Hepatocyte (in vitro differentiated cells): Measurements from ENCODE around the gene SCAF1. TPM values are rescaled to one million over a fixed set of nuclear protein-coding genes. Genes with fewer than 3 reads are reported as not detected.

ENCODE experiments used
- DNase-seq: peaks from one replicate; pipeline ENCODE4 v3.0.0-alpha.2; 2016; ENCODE audit warnings: low spot score
- H2AFZ ChIP-seq: fragments of 200-600 bp; sonication (generic); 2 replicates; pipeline ENCODE4 v1.6.0; 2016; ENCODE audit warnings: antibody characterized with exemption, mild to moderate bottlenecking
- H3K27ac ChIP-seq: fragments of 200-600 bp; sonication (generic); 2 replicates; pipeline ENCODE4 v1.5.1; 2016; ENCODE audit warnings: mild to moderate bottlenecking
- H3K27me3 ChIP-seq: fragments of 200-600 bp; sonication (generic); 2 replicates; pipeline ENCODE4 v1.6.1; 2016
- H3K36me3 ChIP-seq: fragments of 200-600 bp; sonication (generic); replicated peaks from 2 replicates; pipeline ENCODE4 v1.5.1; 2016; ENCODE audit warnings: low read depth; ENCODE audit not compliant: insufficient read depth
- H3K4me1 ChIP-seq: fragments of 200-600 bp; sonication (generic); 2 replicates; pipeline ENCODE4 v1.5.1; 2016; ENCODE audit warnings: mild to moderate bottlenecking, moderate library complexity; ENCODE audit not compliant: insufficient read depth
- H3K4me2 ChIP-seq: fragments of 200-600 bp; sonication (generic); 2 replicates; pipeline ENCODE4 v1.6.0; 2016
- H3K4me3 ChIP-seq: fragments of 200-600 bp; sonication (generic); 2 replicates; pipeline ENCODE4 v1.5.1; 2016; ENCODE audit warnings: mild to moderate bottlenecking
- H3K79me2 ChIP-seq: fragments of 200-600 bp; sonication (generic); 2 replicates; pipeline ENCODE4 v1.6.0; 2017; ENCODE audit warnings: mild to moderate bottlenecking
- H3K9me2 ChIP-seq: fragments of 200-600 bp; sonication (generic); replicated peaks from 2 replicates; pipeline ENCODE4 v1.6.0; 2017; ENCODE audit warnings: mild to moderate bottlenecking; ENCODE audit not compliant: insufficient read depth
- H3K9me3 ChIP-seq: fragments of 200-600 bp; sonication (generic); 2 replicates; pipeline ENCODE4 v1.5.1; 2016; ENCODE audit warnings: low read depth, mild to moderate bottlenecking
- H4K20me1 ChIP-seq: fragments of 200-600 bp; sonication (generic); 2 replicates; pipeline ENCODE4 v1.6.0; 2016; ENCODE audit warnings: mild to moderate bottlenecking; ENCODE audit not compliant: insufficient read depth, poor library complexity, severe bottlenecking
- EZH2 ChIP-seq: fragments of 200-600 bp; sonication (generic); IDR thresholded peaks from 2 replicates; pipeline ENCODE4 v1.6.1; 2016; ENCODE audit warnings: antibody characterized with exemption, mild to moderate bottlenecking, borderline replicate concordance
- EZH2phosphoT487 ChIP-seq: fragments of 200-600 bp; sonication (generic); IDR thresholded peaks from one replicate; pipeline ENCODE4 v1.6.1; 2018; ENCODE audit warnings: antibody characterized with exemption, mild to moderate bottlenecking, low read depth, moderate library complexity; ENCODE audit not compliant: unreplicated experiment, severe bottlenecking
- WGBS: methylation state at CpG from one replicate; pipeline ENCODE4 v1.1.6; 2016; ENCODE audit warnings: low lambda C conversion rate; ENCODE audit errors: missing lambda C conversion rate; 5-methylcytosine and 5-hydroxymethylcytosine counted together
- polyA plus RNA-seq: library from polyadenylated mRNA; unstranded; fragments of >200 nt; fragmentation: Nextera tagmentation; extraction: Ambion mirVana; gene quantifications from 2 replicates; pipeline ENCODE4 v1.2.1, GENCODE V29; 2016
- total RNA-seq: library from RNA; depleted of rRNA; stranded (reverse); fragments of >200 nt; gene quantifications from 2 replicates; pipeline ENCODE4 v1.2.3, GENCODE V29; 2014
- TF ChIP-seq, protein P1 (sequence below): fragments of 200-600 bp; sonication (generic); IDR thresholded peaks from 2 replicates; pipeline ENCODE4 v1.5.1; 2016; ENCODE audit warnings: antibody characterized with exemption, mild to moderate bottlenecking; ENCODE audit not compliant: poor library complexity

Gene SCAF1
- total and polyA plus RNA-seq, 2 experiments from 2014 or later, result 12.6 to 18.6 TPM

DNA sequence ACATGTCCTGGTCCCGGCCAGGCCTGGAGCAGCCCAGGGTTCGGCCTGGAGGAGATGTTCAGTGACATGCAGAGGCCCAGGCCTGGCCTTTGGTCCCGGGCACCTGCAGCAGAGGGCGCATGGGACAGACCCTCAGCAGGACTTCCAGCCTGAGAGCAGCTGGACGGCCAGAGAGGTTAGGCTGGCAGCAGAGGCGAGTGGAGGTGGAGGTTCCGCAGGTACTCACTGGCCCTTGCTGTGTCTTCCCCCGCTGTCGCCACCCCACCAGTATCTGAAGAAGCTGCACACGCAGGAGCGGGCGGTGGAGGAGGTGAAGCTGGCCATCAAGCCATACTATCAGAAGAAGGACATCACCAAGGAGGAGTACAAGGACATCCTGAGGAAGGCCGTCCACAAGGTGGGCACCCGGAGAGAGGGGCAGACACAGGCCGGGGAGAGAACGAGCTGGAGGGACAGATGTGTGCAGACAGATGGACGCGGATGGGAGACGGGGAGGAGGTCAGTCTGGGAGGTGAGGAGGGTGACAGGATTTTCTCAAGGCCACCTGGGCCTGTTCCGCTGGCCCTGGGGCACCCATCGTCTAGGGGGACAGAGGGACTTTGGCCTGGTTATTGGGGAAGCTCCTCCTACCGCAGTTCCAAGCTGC lies 15.6 kb downstream of the SCAF1 start:
- H2AFZ ChIP-seq, result no peak overlapping the region
- H3K79me2 ChIP-seq, result no peaks in the 10 kb centered on the region
- 95% methylated on average over 22 of the region's 22 CpGs for WGBS
- TF ChIP-seq, protein P1, sequence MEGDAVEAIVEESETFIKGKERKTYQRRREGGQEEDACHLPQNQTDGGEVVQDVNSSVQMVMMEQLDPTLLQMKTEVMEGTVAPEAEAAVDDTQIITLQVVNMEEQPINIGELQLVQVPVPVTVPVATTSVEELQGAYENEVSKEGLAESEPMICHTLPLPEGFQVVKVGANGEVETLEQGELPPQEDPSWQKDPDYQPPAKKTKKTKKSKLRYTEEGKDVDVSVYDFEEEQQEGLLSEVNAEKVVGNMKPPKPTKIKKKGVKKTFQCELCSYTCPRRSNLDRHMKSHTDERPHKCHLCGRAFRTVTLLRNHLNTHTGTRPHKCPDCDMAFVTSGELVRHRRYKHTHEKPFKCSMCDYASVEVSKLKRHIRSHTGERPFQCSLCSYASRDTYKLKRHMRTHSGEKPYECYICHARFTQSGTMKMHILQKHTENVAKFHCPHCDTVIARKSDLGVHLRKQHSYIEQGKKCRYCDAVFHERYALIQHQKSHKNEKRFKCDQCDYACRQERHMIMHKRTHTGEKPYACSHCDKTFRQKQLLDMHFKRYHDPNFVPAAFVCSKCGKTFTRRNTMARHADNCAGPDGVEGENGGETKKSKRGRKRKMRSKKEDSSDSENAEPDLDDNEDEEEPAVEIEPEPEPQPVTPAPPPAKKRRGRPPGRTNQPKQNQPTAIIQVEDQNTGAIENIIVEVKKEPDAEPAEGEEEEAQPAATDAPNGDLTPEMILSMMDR, result no peak
- TF ChIP-seq EZH2 (no peak), EZH2phosphoT487 (no peak)
- no peaks in the 10 kb centered on the region for H3K36me3 ChIP-seq
- no peaks in the 10 kb centered on the region for H4K20me1 ChIP-seq
- no peak for DNase-seq
- no peak overlapping the region for H3K27ac ChIP-seq
- H3K4me2 ChIP-seq, result no peak overlapping the region
- no peaks in the 10 kb centered on the region for H3K4me1 ChIP-seq
- H3K27me3 ChIP-seq, result no peaks in the 10 kb centered on the region
- no peaks in the 10 kb centered on the region for H3K9me3 ChIP-seq
- no peak overlapping the region for H3K4me3 ChIP-seq
- no peaks in the 10 kb centered on the region for H3K9me2 ChIP-seq

DNA sequence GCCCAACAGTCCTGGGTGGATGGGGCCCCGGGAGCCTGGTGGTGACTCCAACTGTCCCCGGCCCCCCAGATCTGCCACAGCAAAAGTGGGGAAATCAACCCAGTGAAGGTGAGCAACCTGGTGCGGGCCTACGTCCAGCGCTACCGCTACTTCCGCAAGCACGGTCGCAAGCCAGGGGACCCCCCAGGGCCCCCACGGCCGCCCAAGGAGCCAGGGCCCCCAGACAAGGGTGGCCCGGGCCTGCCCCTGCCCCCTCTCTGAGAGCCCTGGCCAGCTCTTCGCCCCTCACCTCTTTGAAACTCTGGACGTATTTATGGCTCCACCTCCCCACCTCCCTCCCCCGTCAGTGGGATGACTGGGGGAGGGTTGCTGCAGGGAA lies 16.1 kb downstream of the SCAF1 start:
- TF ChIP-seq EZH2 (no peak), EZH2phosphoT487 (no peak)
- TF ChIP-seq, protein P1, result no peak
- WGBS, result 96% methylated on average over 10 of the region's 15 CpGs
- H3K9me3 ChIP-seq, result no peaks in the 10 kb centered on the region
- H3K27me3 ChIP-seq, result no peaks in the 10 kb centered on the region
- no peaks in the 10 kb centered on the region for H3K36me3 ChIP-seq
- H4K20me1 ChIP-seq, result no peaks in the 10 kb centered on the region
- H3K4me2 ChIP-seq, result no peak overlapping the region
- no peak overlapping the region for H3K4me3 ChIP-seq
- H3K27ac ChIP-seq, result no peak overlapping the region
- no peak for DNase-seq
- H3K9me2 ChIP-seq, result no peaks in the 10 kb centered on the region
- H3K4me1 ChIP-seq, result no peaks in the 10 kb centered on the region
- peaks cover 1% of the 10 kb centered on the region for H3K79me2 ChIP-seq
- H2AFZ ChIP-seq, result no peak overlapping the region

DNA sequence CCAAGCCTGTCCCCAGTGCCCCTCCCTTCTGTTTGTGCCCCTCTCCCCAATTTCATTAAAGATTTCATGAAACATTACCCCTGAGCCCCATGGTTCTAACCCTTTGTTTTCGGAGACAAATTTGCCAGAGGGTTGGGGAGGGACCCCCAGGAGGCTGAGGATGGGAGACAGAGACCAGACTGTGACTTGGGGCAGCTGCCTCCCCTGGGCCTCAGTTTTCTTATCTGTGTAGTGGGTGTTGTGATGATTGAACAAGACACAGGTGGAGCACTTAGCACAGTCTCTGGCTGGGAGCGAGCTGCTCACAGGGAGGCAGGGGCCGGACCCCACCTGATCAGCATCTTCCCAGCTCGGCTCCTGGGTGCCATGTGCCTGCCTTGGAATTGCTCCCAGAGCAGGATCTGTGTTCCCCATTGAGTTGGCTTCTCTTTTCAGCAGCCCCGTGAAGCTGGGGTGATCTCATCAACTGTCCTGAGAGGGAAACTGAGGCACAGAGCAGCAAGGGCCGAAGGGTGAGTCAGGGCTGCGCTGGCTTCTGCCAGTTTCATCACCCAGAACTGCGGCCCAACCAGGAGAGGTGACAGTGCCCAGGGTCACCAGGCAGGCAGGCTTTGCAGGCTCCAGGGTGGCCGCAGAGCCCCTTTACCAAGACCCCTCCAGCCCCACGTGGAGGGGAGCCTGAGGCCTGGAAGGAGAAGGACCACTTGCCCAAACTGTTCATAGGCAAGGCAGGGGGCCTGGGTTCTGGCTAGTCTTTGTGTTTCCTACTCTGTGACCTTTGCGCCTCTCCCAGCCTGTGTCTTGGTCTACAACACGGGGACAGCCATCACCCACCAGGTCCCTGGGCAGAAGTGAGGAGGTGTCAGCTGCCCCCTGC lies 16.8 kb downstream of the SCAF1 start:
- 95% methylated on average over 12 of the region's 12 CpGs for WGBS
- Histone ChIP-seq H3K79me2 (peaks cover 8% of the 10 kb centered on the region), H3K4me2 (no peak overlapping the region), H3K4me3 (no peak overlapping the region), H2AFZ (no peak overlapping the region), H4K20me1 (no peaks in the 10 kb centered on the region), H3K27me3 (no peaks in the 10 kb centered on the region), H3K9me3 (no peaks in the 10 kb centered on the region), H3K27ac (no peak overlapping the region), H3K4me1 (peaks cover 4% of the 10 kb centered on the region), H3K9me2 (no peaks in the 10 kb centered on the region), H3K36me3 (no peaks in the 10 kb centered on the region)
- DNase-seq, result no peak
- no peak for TF ChIP-seq EZH2phosphoT487
- no peak for TF ChIP-seq EZH2
- TF ChIP-seq, protein P1, result no peak
